ENCODE data around the gene CAMSAP2.

GRCh38 chr1:200896531-200897196 is 158.0 kb downstream of the CAMSAP2 start:
- TF ChIP-seq CTCF (IDR thresholded peaks at IDR 0.05) = no peak
- TF ChIP-seq POLR2A (IDR thresholded peaks at IDR 0.05) = peak; percentile 52 to 73
